SU-DHL-6 (cell line): ENCODE results near the gene ATF7.

Experiments used
- CTCF ChIP-seq: fragments of 200-600 bp; sonication (generic); IDR thresholded peaks from one replicate; pipeline ENCODE4 v1.5.1; 2017; ENCODE audit warnings: antibody characterized with exemption, mild to moderate bottlenecking, low read length, moderate library complexity; ENCODE audit not compliant: insufficient read depth, poor library complexity, severe bottlenecking
- EZH2phosphoT487 ChIP-seq: fragments of 200-600 bp; sonication (generic), shearing (Covaris generic); conservative IDR thresholded peaks from 2 replicates; pipeline ENCODE4 v1.6.1; 2018; ENCODE audit warnings: mild to moderate bottlenecking, antibody characterized with exemption, low read length, moderate library complexity, mixed read lengths

- no peak for TF ChIP-seq CTCF
- TF ChIP-seq EZH2phosphoT487, result no peak
These were observed 126.7 kb downstream of the ATF7 start, which contains the start of gene MAP3K12 for GRCh38 chr12:53499266-53500141.
